Type B pancreatic cell (in vitro differentiated cells): ENCODE measurements around the gene TMEM169. TPM values are rescaled to one million over a fixed set of nuclear protein-coding genes. Genes with fewer than 3 reads are reported as not detected.

Experiments used
- DNase-seq: peaks from one replicate; pipeline ENCODE4 v3.0.0; 2021; ENCODE audit warnings: mixed read lengths; ENCODE audit not compliant: unreplicated experiment; ENCODE audit errors: extremely low spot score
- H3K27ac Mint-ChIP-seq: 2 replicates; pipeline ENCODE4 v1.8.0; 2021; ENCODE audit warnings: mild to moderate bottlenecking, mixed read lengths
- H3K27me3 Mint-ChIP-seq: 2 replicates; pipeline ENCODE4 v1.8.0; 2021; ENCODE audit warnings: mixed read lengths
- H3K36me3 Mint-ChIP-seq: 2 replicates; pipeline ENCODE4 v1.8.0; 2021; ENCODE audit warnings: mixed read lengths
- H3K4me1 Mint-ChIP-seq: one replicate; pipeline ENCODE4 v1.8.0; 2021; ENCODE audit warnings: mixed read lengths; ENCODE audit not compliant: unreplicated experiment
- H3K4me3 Mint-ChIP-seq: 2 replicates; pipeline ENCODE4 v1.8.0; 2021; ENCODE audit warnings: mild to moderate bottlenecking, mixed read lengths
- H3K9me3 Mint-ChIP-seq: 2 replicates; pipeline ENCODE4 v1.8.0; 2021; ENCODE audit warnings: mixed read lengths
- total RNA-seq: library from RNA; stranded (reverse); gene quantifications from 2 replicates; pipeline ENCODE4 v1.2.1, GENCODE V29; 2021; ENCODE audit warnings: low replicate concordance
- TF ChIP-seq, protein P1 (sequence below): fragments of 200-600 bp; sonication (generic); conservative IDR thresholded peaks from 2 replicates; pipeline ENCODE4 v1.5.0; 2021; ENCODE audit warnings: antibody characterized with exemption, mild to moderate bottlenecking

Gene TMEM169
- total RNA-seq, 1 donor from 2014 or later = 5.1 TPM

DNA sequence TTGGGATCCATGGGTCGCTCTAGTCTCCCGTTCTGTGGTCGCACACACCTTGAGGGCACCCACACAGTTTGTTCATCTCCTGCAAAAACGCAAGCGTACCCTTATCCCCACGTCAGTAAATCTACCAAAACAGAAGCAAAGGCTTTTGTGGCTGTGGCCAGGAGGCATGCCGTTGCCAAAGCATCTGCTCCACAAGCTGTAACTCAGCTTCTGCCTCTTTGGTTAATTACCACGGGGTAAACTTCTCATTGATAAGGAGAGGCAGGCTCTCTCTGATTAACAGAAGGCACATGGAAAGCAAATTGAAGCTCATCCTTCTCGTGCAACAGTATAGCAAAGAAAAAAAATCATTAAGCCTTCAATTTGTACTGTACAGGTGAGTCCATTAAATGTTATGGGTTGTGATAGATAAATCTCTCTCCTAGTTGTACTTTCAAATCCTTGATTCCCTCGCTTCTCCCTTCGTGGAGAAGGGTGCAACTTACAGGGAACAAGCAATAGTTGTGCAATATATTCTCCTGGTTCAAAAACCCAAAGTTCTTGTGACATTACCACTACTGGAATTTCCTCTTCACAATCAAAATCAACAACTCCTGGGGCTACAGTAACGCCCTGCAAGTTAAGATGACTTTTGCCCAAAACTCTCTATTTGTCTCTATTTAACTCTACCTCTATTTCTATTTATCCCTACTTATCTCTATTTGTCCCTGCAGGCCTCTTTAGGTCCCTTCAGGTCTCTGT, 10.4 kb upstream of the TMEM169 start:
- H3K27ac Mint-ChIP-seq = no peak overlapping the region
- no peak overlapping the region for H3K4me3 Mint-ChIP-seq
- no peaks in the 10 kb centered on the region for H3K9me3 Mint-ChIP-seq
- no peaks in the 10 kb centered on the region for H3K27me3 Mint-ChIP-seq
- peaks cover 20% of the 10 kb centered on the region for H3K4me1 Mint-ChIP-seq
- TF ChIP-seq, protein P1, sequence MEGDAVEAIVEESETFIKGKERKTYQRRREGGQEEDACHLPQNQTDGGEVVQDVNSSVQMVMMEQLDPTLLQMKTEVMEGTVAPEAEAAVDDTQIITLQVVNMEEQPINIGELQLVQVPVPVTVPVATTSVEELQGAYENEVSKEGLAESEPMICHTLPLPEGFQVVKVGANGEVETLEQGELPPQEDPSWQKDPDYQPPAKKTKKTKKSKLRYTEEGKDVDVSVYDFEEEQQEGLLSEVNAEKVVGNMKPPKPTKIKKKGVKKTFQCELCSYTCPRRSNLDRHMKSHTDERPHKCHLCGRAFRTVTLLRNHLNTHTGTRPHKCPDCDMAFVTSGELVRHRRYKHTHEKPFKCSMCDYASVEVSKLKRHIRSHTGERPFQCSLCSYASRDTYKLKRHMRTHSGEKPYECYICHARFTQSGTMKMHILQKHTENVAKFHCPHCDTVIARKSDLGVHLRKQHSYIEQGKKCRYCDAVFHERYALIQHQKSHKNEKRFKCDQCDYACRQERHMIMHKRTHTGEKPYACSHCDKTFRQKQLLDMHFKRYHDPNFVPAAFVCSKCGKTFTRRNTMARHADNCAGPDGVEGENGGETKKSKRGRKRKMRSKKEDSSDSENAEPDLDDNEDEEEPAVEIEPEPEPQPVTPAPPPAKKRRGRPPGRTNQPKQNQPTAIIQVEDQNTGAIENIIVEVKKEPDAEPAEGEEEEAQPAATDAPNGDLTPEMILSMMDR = no peak
- H3K36me3 Mint-ChIP-seq = peaks cover 1% of the 10 kb centered on the region
- no peak for DNase-seq

DNA sequence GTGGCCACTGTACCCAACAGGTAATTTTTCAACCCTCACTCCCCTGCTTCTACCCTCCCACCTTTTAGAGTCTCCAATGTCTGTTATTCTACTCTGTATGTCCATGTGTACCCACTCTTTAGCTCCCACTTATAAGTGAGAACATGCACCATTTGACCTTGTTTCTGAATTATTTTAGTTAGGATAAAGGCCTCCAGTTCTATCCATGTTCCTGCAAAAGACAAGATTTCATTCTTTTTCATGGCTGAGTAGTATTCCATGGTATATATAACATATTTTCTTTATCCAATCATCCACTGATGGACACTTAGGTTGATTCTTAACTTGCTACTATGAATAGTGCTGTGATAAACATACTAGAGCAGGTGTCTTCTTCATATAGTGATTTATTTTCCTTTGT, 9.2 kb upstream of the TMEM169 start:
- TF ChIP-seq, protein P1 = no peak
- Mint-ChIP-seq H3K27ac (no peak overlapping the region), H3K4me1 (peaks cover 10% of the 10 kb centered on the region), H3K4me3 (no peak overlapping the region), H3K9me3 (no peaks in the 10 kb centered on the region), H3K36me3 (no peaks in the 10 kb centered on the region), H3K27me3 (no peaks in the 10 kb centered on the region)
- no peak for DNase-seq

DNA sequence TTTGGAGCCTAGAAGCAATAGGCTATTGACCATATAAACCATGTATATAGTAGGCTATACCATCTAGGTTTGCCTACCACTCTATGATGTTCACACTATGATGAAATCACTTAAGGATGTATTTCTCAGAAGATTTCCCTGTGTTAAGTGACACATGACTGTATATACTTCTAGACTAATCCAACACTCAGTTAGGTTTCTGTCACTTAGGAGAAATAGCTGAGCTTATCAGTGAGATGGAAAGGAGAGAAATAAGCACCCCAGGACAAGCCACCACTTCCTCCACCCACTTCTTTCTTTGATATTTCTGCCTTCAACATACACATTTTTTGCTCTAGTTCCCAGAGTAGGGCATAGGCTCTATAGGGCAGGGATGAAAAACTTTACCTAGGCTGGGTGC, 7.9 kb upstream of the TMEM169 start:
- DNase-seq = no peak
- no peak overlapping the region for H3K27ac Mint-ChIP-seq
- no peaks in the 10 kb centered on the region for H3K27me3 Mint-ChIP-seq
- H3K9me3 Mint-ChIP-seq = no peaks in the 10 kb centered on the region
- H3K36me3 Mint-ChIP-seq = no peaks in the 10 kb centered on the region
- H3K4me1 Mint-ChIP-seq = peaks cover 10% of the 10 kb centered on the region
- H3K4me3 Mint-ChIP-seq = no peak overlapping the region
- TF ChIP-seq, protein P1 = no peak

DNA sequence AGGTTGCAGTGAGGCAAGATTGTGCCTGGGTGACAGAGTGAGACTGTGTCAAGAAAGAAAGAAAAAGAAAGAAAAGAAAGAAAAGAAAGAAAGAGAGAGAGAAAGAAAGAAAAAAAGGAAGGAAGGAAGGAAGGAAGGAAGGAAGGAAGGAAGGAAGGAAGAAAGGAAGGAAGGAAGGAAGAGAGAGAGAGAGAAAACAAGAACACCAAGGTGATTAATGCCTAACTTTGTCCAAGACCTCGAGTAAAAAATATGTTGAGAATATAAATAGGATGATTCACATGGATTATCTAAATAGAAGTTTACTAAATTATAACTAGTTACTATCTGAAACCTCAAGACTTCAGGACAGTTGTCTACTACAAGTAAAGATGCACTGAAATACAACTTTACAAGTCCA, 7.3 kb upstream of the TMEM169 start:
- TF ChIP-seq, protein P1 = no peak
- no peaks in the 10 kb centered on the region for H3K9me3 Mint-ChIP-seq
- no peak overlapping the region for H3K27ac Mint-ChIP-seq
- no peaks in the 10 kb centered on the region for H3K27me3 Mint-ChIP-seq
- peaks cover 10% of the 10 kb centered on the region for H3K4me1 Mint-ChIP-seq
- H3K36me3 Mint-ChIP-seq = no peaks in the 10 kb centered on the region
- H3K4me3 Mint-ChIP-seq = no peak overlapping the region
- no peak for DNase-seq

DNA sequence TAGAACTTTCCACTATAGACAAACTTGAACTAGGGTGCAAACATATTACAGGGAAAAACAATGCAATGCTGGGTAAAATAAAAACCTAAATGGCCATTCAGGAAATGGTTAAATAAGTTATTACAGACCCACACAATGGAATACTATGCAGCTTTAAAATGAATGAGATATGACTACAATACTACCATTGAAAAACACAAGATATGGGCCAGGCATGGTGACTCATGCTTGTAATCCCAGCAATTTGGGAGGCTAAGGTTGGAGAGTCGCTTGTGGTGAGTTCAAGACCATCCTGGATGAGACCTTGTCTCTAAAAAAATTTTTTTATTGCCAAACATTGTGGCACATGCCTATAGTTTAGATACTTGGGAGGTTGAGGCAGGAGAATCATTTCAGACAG, 6.9 kb upstream of the TMEM169 start:
- TF ChIP-seq, protein P1 = no peak
- H3K36me3 Mint-ChIP-seq = no peaks in the 10 kb centered on the region
- peaks cover 10% of the 10 kb centered on the region for H3K4me1 Mint-ChIP-seq
- H3K27ac Mint-ChIP-seq = no peak overlapping the region
- H3K9me3 Mint-ChIP-seq = no peaks in the 10 kb centered on the region
- no peaks in the 10 kb centered on the region for H3K27me3 Mint-ChIP-seq
- no peak overlapping the region for H3K4me3 Mint-ChIP-seq
- DNase-seq = no peak
